ENCODE data around the gene CYGB.

- TF ChIP-seq CTCF (IDR thresholded peaks at IDR 0.05): no peak
- TF ChIP-seq POLR2A (IDR thresholded peaks at IDR 0.05): no peak
Observed at GRCh38 chr17:76528528-76529223, 8.8 kb downstream of the CYGB start.
